GM10266 (cell line): ENCODE results near the gene PIP5KL1.

Source experiments
- DNase-seq: peaks from one replicate; pipeline ENCODE4 v3.0.0; 2012; ENCODE audit errors: extremely low spot score
- CTCF ChIP-seq: IDR thresholded peaks from 2 replicates; pipeline ENCODE4 v1.5.1; 2012; ENCODE audit warnings: mild to moderate bottlenecking, low read depth; ENCODE audit not compliant: control insufficient read depth, insufficient read depth; ENCODE audit errors: missing control alignments

PIP5KL1 gene

GRCh38 chr9:127941062-127941960, 10.7 kb upstream of the PIP5KL1 start:
- TF ChIP-seq CTCF: no peak
- no peak for DNase-seq

GRCh38 chr9:127940593-127940992, 10.0 kb upstream of the PIP5KL1 start:
- DNase-seq: no peak
- TF ChIP-seq CTCF: no peak

GRCh38 chr9:127938298-127938690, 7.7 kb upstream of the PIP5KL1 start:
- no peak for TF ChIP-seq CTCF
- DNase-seq: no peak

GRCh38 chr9:127937388-127938297, 7.1 kb upstream of the PIP5KL1 start, which contains the start of gene DPM2:
Gene DPM2, minus strand, starts transcription at chr9:127937854. Its CDS starts 34 bp downstream, at chr9:127937820.
- peak; percentile 95 for DNase-seq
- no peak for TF ChIP-seq CTCF

- no peak for DNase-seq
- no peak for TF ChIP-seq CTCF
Observed at GRCh38 chr9:127937056-127937387, 6.4 kb upstream of the PIP5KL1 start.

DNA sequence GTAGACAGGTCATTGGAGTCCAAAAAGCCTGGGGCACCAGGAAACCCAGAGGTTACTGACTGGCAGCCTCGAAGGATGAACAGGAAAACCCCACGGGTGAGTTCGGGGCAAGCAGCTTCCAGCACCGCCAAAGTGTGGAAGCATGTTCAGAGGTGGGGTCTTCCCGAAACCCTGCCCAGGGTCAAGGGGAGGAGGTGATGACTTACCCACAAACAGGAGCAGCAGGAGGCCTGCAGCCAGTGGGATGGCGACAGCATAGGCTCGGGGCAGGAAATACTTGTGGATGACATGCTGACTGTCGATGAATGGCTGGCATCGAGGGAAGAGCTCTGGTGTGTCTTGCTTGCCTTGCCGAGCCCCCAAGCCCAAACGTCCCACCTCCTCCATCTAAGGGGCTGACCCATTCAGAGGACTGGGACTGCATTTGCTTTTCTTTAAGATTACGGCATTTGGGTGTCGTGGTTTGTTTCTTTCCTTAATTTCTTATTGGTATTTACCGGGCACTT, 5.8 kb upstream of the PIP5KL1 start:
- no peak for DNase-seq

More for the DNA sequence above, 5.8 kb upstream of the PIP5KL1 start:
- no peak for TF ChIP-seq CTCF
